NCI-H187 treated with DMSO at 0.1 percent for 48 hours (cell line): Measurements from ENCODE around the gene THADA.

Source experiments
- DNase-seq: peaks from one replicate; lab custom pipeline; 2025; lab: John Stamatoyannopoulos, UW

THADA gene

GRCh38 chr2:43509886-43510285 lies 86.0 kb downstream of the THADA start:
- no peak for DNase-seq

- no peak for DNase-seq
These were observed 87.6 kb downstream of the THADA start for GRCh38 chr2:43508209-43508608.

GRCh38 chr2:43507137-43507536 lies 88.7 kb downstream of the THADA start:
- DNase-seq, result no peak

- no peak for DNase-seq
These were observed 100.1 kb downstream of the THADA start for GRCh38 chr2:43495727-43496126.

GRCh38 chr2:43493954-43494353 lies 101.9 kb downstream of the THADA start:
- no peak for DNase-seq

DNA sequence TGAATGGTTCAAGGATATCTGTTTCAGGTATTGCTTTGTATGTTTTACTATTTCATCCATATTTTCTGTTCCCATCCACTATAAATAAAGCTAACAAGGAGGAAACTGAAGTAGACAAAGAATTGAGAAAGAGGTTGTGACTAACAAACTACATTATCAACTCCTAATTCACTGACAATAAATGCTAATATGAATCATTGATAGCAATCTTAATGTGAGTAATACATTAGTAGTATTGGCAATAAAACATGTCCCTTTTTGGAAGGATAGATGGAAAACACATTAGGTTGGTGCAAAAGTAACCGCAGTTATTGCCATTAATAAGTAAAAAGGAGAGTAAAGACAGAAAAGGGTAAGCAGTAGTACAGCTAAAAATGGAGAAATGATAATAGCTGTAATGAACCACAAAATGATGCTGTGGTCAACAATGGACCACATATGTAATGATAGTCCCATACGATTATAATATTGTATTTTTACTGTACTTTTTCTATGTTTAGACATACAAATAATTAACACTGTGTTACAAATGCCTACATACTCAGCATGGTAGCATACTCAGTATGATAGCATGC lies 104.7 kb downstream of the THADA start:
- no peak for DNase-seq

GRCh38 chr2:43490252-43490786 lies 105.5 kb downstream of the THADA start:
- DNase-seq, result no peak

GRCh38 chr2:43488737-43489136 lies 107.1 kb downstream of the THADA start:
- no peak for DNase-seq

DNA sequence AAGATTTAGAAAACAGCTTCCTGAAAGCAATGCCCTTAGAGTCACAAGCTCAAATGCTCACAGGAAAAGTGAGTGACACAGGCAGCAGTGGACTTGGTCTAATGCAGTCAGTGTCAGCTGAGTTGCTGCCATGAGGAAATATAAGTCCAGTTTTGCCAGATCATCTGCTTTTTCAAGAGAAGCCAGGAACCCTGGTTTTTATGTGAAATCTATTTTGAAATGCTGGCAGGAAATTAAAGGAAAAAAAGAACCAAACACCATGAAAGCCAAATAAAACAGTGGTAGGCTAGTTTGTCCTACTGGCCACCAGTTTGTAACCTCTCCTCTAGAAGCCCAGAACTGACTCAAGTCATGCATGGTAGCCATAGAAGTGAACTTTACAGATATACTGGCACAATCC lies 109.2 kb downstream of the THADA start:
- no peak for DNase-seq

DNA sequence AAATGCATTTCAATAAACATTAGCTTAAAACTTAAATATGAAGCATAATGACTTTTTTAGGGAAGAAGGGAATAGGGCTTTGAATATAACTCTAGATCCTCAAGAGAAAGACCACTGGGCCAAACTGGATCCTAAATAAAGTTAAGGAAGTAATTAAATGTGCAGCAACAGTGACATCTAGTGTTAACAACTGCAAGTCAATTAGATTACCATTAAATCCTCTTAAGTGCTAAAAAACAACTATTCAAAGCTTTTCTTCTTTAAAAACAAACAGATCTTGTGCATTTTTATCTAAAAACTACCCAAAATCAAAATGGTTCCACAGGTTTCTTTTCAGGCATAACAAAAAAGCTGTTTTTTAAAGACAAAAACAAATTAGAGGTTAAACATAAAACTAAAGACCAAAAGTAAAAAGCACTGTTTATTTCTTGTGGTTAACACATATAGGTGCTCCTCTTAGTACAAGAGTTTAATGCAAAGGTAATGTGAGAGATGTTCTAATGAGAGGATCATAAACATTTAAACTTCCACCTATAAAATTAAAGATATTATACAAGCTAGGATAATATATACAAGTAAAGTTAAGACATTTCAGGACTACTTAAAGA lies 111.4 kb downstream of the THADA start:
- DNase-seq, result peak; percentile 53

GRCh38 chr2:43482961-43483360 lies 112.9 kb downstream of the THADA start:
- no peak for DNase-seq

- DNase-seq, result no peak
These were observed 113.8 kb downstream of the THADA start for GRCh38 chr2:43481927-43482542.

DNA sequence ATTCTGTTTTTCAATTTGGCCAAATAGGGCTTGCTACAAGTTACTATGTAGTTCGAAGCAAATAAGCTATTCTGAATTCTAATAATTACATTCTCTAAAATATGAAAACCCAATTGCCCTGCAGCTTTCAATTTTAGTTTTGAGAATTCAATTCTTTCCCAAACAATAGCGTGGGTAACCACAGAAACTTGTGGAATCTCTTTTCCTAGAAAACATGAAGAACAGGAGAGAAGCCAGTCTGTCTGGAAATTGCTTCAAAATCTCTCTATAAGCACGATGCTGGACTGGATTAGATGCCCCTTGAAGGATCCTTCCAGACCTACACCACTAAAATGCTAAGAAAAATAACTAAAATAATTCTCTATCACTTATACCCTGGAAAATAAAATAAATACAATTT lies 115.0 kb downstream of the THADA start:
- no peak for DNase-seq

- DNase-seq, result no peak
These were observed 117.3 kb downstream of the THADA start for GRCh38 chr2:43478412-43479086.

DNA sequence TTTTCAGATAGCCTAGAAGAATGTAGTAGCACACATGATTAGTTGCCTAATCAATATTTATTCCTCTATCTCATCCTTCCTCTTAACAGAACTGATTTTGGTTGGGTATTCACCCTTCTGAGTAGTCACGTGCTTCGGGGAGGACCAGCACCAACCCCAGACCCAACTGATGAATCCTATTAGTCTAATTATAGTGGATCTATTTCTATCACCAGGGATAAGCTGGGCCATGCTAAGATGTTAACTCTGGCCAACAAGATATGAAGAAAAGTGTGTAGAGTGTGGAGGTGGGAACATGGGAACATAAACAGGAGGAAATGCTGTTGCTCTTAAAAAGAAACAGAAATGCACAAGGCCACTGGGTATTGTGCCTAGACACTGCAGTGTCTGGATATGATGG lies 119.9 kb downstream of the THADA start:
- DNase-seq, result no peak

- DNase-seq, result no peak
These were observed 120.5 kb downstream of the THADA start for GRCh38 chr2:43475137-43475846.

DNA sequence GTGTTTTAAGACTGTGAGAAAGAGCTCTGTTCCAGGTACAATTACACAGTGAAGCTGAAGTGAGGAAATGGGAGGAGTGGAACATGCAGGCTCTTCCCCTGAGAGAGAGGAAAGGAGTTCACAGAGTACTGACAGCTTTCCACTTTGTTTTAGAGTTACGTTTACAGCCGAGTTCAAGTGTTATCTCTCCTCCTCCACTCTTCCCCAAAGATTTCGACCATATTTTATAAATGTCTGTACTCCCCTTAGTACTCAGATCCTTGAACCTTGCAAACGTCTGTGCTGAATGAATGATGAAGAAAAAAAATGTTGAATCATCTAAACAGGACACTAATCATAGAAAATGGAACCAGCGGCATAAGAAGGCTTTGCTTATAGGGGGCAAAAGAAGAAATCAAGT lies 121.6 kb downstream of the THADA start:
- DNase-seq, result no peak

DNA sequence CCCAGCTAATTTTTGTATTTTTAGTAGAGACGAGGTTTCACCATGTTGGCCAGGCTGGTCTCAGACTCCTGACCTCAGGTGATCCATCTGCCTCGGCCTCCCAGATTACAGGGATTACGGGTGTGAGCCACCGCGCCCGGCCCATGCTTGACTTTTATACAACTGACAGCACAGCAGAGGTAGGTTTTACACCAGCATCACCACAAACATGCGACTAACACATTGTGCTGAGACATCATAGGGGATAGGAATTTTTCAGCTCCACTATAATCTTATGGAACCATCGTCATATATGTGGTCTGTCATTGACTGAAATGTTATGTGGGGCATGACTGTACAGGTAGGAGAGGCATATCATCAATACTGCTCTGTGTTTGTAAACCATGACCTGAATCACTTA lies 122.1 kb downstream of the THADA start:
- no peak for DNase-seq

GRCh38 chr2:43472527-43473194 lies 123.2 kb downstream of the THADA start:
- no peak for DNase-seq

DNA sequence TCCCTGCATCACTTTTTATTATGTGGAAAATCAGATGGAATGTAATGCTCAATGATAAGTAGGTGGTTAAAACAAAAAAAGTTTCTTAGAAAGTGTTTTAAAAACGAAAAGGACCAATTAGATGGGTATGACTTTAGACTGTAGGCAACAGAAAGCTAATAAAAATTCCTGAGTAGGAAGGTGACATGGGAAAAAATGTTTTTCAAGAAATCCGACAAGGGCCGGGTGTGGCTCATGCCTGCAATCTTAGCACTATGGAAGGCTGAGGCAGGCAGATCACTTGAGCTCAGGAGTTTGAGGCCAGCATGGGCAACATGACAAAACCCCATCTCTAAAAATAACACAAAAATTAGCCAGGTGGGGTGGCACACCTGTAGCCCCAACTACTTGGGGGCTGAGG lies 126.1 kb downstream of the THADA start:
- DNase-seq, result no peak

- DNase-seq, result no peak
These were observed 126.7 kb downstream of the THADA start for GRCh38 chr2:43469094-43469493.

- DNase-seq, result no peak
These were observed 127.9 kb downstream of the THADA start for GRCh38 chr2:43467891-43468290.
